ENCODE measurements around the gene SLC2A1. TPM values are rescaled to one million over a fixed set of nuclear protein-coding genes. Genes with fewer than 3 reads are reported as not detected.

SLC2A1 gene
- total and polyA plus RNA-seq, 9 of the 15 experiments (the other 6 are each of a cell fraction or from before 2014, with no cell fraction given) = 12.6 to 153 (median 48.0) TPM

DNA sequence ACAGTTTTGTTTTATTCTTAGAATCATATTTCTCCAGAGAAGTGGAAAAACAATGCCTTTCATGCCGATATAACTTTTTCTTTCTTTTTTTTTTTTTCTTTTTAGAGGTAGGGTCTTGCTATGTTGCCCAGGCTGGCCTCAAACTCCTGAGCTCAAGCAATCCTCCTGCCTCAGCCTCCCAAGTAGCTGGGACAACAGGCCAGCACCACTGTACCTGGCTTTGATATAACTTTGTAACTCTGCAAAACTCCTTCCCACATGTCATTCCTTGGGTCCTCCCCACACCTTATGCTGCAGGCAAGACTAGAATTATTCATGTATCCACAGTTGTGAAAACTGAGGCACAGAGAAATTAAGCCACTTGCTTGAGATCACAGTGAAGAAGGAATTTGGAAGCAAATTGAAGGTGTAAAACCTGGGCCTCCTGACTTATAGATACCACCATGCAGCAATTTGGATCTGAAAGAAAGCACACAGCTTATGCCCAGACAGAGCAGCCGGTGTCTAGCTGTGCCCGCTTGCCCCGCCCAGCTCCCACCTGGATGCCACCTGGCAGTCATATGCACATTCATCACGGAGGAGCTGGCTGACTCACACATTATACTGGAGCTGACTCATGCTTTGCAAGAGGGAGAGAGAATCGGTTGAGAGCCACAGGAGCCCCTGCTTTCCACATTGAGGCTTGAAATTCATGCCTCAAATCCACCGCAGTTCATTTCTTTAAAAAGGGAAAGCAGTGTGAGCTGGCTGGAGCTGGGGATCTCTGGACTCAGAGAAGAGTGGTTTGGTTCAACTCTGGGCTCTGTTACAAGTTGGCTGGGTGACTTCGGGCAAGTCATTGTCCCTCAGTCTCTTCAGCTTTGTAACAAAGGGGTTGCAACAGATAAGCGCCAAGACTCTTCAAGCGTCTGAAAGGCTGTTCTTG is 8.3 kb upstream of the SLC2A1 start (continued):
- TF ChIP-seq, protein P1, sequence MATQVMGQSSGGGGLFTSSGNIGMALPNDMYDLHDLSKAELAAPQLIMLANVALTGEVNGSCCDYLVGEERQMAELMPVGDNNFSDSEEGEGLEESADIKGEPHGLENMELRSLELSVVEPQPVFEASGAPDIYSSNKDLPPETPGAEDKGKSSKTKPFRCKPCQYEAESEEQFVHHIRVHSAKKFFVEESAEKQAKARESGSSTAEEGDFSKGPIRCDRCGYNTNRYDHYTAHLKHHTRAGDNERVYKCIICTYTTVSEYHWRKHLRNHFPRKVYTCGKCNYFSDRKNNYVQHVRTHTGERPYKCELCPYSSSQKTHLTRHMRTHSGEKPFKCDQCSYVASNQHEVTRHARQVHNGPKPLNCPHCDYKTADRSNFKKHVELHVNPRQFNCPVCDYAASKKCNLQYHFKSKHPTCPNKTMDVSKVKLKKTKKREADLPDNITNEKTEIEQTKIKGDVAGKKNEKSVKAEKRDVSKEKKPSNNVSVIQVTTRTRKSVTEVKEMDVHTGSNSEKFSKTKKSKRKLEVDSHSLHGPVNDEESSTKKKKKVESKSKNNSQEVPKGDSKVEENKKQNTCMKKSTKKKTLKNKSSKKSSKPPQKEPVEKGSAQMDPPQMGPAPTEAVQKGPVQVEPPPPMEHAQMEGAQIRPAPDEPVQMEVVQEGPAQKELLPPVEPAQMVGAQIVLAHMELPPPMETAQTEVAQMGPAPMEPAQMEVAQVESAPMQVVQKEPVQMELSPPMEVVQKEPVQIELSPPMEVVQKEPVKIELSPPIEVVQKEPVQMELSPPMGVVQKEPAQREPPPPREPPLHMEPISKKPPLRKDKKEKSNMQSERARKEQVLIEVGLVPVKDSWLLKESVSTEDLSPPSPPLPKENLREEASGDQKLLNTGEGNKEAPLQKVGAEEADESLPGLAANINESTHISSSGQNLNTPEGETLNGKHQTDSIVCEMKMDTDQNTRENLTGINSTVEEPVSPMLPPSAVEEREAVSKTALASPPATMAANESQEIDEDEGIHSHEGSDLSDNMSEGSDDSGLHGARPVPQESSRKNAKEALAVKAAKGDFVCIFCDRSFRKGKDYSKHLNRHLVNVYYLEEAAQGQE (IDR thresholded peaks at IDR 0.05; ENCODE audit: borderline replicate concordance) = peak; percentile 63
- TF ChIP-seq, protein P1 (CRISPR knock-in tag; IDR thresholded peaks at IDR 0.05; ENCODE audit: low read depth) = no peak
- TF ChIP-seq ZNF143 (CRISPR knock-in tag; IDR thresholded peaks at IDR 0.05) (no peak), MITF (IDR thresholded peaks at IDR 0.05) (peak; percentile 87; the same call in 1 of the 2 replicates), PHB (CRISPR knock-in tag; IDR thresholded peaks at IDR 0.05) (no peak), CREBBP (IDR thresholded peaks at IDR 0.05; ENCODE audit: low read depth, low read length) (no peak), MNT (conservative IDR thresholded peaks at IDR 0.05) (peak in 1 of 2 experiments; percentile 55; a peak in 2 of 4 replicates), FOXJ2 (tag; IDR thresholded peaks at IDR 0.05) (no peak), RBM15 (IDR thresholded peaks at IDR 0.05; ENCODE audit: insufficient read depth, low read length) (no peak), ZNF668 (CRISPR knock-in tag; IDR thresholded peaks at IDR 0.05) (0 out of 2 replicates have a peak, but pooled peaks have one; percentile 33)
- TF ChIP-seq, protein P2, sequence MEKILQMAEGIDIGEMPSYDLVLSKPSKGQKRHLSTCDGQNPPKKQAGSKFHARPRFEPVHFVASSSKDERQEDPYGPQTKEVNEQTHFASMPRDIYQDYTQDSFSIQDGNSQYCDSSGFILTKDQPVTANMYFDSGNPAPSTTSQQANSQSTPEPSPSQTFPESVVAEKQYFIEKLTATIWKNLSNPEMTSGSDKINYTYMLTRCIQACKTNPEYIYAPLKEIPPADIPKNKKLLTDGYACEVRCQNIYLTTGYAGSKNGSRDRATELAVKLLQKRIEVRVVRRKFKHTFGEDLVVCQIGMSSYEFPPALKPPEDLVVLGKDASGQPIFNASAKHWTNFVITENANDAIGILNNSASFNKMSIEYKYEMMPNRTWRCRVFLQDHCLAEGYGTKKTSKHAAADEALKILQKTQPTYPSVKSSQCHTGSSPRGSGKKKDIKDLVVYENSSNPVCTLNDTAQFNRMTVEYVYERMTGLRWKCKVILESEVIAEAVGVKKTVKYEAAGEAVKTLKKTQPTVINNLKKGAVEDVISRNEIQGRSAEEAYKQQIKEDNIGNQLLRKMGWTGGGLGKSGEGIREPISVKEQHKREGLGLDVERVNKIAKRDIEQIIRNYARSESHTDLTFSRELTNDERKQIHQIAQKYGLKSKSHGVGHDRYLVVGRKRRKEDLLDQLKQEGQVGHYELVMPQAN (IDR thresholded peaks at IDR 0.05; ENCODE audit: borderline replicate concordance) = 0 out of 2 replicates have a peak, but pooled peaks have one; percentile 17
